Neural progenitor cell (in vitro differentiated cells): ENCODE results near the gene TPPP. TPM values are rescaled to one million over a fixed set of nuclear protein-coding genes. Genes with fewer than 3 reads are reported as not detected.
"Not testable (repeated sequence)": the region's sequence is repeated elsewhere in the genome, so short reads cannot be mapped to it uniquely, and the experiment has no call there.

Source experiments
- DNase-seq: peaks from one replicate; pipeline ENCODE4 v3.0.0-alpha.2; 2016; ENCODE audit warnings: low spot score
- H2AFZ ChIP-seq: fragments of 200-600 bp; sonication (generic); replicated peaks from 2 replicates; pipeline ENCODE4 v1.6.1; 2016; ENCODE audit warnings: antibody characterized with exemption
- H3F3A ChIP-seq: fragments of 200-600 bp; sonication (generic); 2 replicates; pipeline ENCODE4 v1.6.1; 2016; ENCODE audit warnings: antibody characterized with exemption, low read depth
- H3K27ac ChIP-seq: fragments of 200-600 bp; sonication (generic); 2 replicates; pipeline ENCODE4 v1.5.1; 2016; ENCODE audit warnings: mild to moderate bottlenecking
- H3K27me3 ChIP-seq: fragments of 200-600 bp; sonication (generic); 2 replicates; pipeline ENCODE4 v1.6.1; 2016; ENCODE audit warnings: mild to moderate bottlenecking, moderate library complexity
- H3K36me3 ChIP-seq: fragments of 200-600 bp; sonication (generic); 2 replicates; pipeline ENCODE4 v1.5.1; 2016
- H3K4me1 ChIP-seq: fragments of 200-600 bp; sonication (generic); 2 replicates; pipeline ENCODE4 v1.6.1; 2016; ENCODE audit warnings: mixed run types
- H3K4me2 ChIP-seq: fragments of 200-600 bp; sonication (generic); 2 replicates; pipeline ENCODE4 v1.6.1; 2016
- H3K4me3 ChIP-seq: fragments of 200-600 bp; sonication (generic); 2 replicates; pipeline ENCODE4 v1.5.1; 2016
- H3K79me2 ChIP-seq: fragments of 200-600 bp; sonication (generic); 2 replicates; pipeline ENCODE4 v1.6.1; 2016; ENCODE audit warnings: low read depth
- H3K9ac ChIP-seq: fragments of 200-600 bp; sonication (generic); 2 replicates; pipeline ENCODE4 v1.6.1; 2016
- H3K9me3 ChIP-seq: fragments of 200-600 bp; sonication (generic); 2 replicates; pipeline ENCODE4 v1.5.1; 2016; ENCODE audit warnings: low read depth
- H4K20me1 ChIP-seq: fragments of 200-600 bp; sonication (generic); 2 replicates; pipeline ENCODE4 v1.6.1; 2016; ENCODE audit warnings: low read depth
- H3K27ac Mint-ChIP-seq: 3 replicates; pipeline ENCODE4 v1.8.0; 2021; ENCODE audit warnings: mixed read lengths
- H3K27me3 Mint-ChIP-seq: 2 replicates; pipeline ENCODE4 v1.8.0; 2022; ENCODE audit warnings: low read depth, mild to moderate bottlenecking, inconsistent platforms, moderate library complexity, mixed read lengths; ENCODE audit not compliant: insufficient read depth
- H3K36me3 Mint-ChIP-seq: 3 replicates; pipeline ENCODE4 v1.8.0; 2021; ENCODE audit warnings: mixed read lengths
- H3K4me1 Mint-ChIP-seq: 3 replicates; pipeline ENCODE4 v1.8.0; 2021; ENCODE audit warnings: mixed read lengths
- H3K4me3 Mint-ChIP-seq: 3 replicates; pipeline ENCODE4 v1.8.0; 2021; ENCODE audit warnings: mild to moderate bottlenecking, moderate library complexity, mixed read lengths
- H3K9me3 Mint-ChIP-seq: 3 replicates; pipeline ENCODE4 v1.8.0; 2020; ENCODE audit warnings: mixed read lengths
- EZH2 ChIP-seq: fragments of 200-600 bp; sonication (generic); IDR thresholded peaks from 2 replicates; pipeline ENCODE4 v1.6.1; 2017; ENCODE audit warnings: antibody characterized with exemption, mild to moderate bottlenecking, moderate library complexity
- total RNA-seq: library from RNA; depleted of rRNA; stranded (reverse); fragments of >200 nt; gene quantifications from 2 replicates; pipeline ENCODE4 v1.2.3, GENCODE V29; 2015; ENCODE audit warnings: low replicate concordance

The TPPP gene
- total RNA-seq: 0.87 TPM in 1 of 2 replicates, not detected in the other

DNA sequence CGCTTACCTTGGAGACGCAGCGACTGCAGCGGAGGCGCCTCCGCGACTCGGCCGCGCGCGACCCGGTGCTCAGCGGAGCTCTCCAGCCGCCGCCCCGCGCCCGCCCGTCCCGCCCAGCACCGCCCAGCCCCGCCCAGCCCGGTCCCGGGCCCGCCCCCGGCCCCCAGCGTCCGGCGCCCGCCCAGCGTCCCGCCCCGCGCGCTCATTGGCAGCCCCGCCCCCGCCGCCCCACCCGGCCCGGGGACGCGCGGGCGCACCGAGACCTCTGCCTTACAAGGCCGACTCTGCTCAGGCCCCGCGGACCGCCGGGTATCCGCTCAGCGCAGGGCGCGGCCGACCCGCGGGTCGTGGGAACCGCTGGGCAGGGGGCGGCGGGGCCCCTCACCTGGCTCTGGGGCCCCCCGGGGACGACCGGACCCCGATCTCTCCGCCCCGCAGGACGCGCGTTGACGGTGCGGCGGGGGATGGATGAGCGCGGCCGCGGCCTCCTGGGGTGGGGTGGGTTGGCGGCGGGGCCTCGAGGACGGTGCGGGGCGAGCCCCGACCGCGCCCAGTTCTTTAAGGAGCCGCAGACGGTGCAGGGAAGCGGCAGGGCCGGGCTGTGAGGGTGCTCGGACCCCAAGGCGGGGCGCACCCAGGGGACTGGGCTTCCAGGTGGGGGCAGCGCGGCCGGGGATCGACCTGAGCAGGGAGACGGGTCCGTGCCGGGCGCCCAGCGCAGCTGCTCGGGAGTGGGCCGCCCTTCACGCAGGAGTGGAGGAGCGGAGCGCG, at the start of gene TPPP:
TPPP (minus strand) TSS at position 82 of the 771 bp plus-strand sequence. CDS start 15,292 bp downstream, outside the sequence.
- TF ChIP-seq EZH2: peak; percentile 29
- not testable (repeated sequence) for H3K9ac ChIP-seq, H3K27ac ChIP-seq

GRCh38 chr5:742276-742675, 49.1 kb upstream of the TPPP start:
- not testable (repeated sequence) for H3K4me3 Mint-ChIP-seq, H3K9ac ChIP-seq, H3K9me3 Mint-ChIP-seq

More for the DNA sequence above, at the start of gene TPPP:
- not testable (repeated sequence) for H3K36me3 Mint-ChIP-seq, H2AFZ ChIP-seq, H4K20me1 ChIP-seq, H3K9me3 Mint-ChIP-seq, H3F3A ChIP-seq, H3K27me3 Mint-ChIP-seq, H3K4me1 ChIP-seq, H3K4me1 Mint-ChIP-seq, H3K79me2 ChIP-seq, H3K36me3 ChIP-seq, H3K9me3 ChIP-seq, H3K27ac Mint-ChIP-seq
- H3K27me3 ChIP-seq: peaks cover 33% of the 10 kb centered on the region
- H3K4me2 ChIP-seq: peak within 1 kb of the TSS; percentile 79
- H3K4me3 ChIP-seq: peak within 1 kb of the TSS; percentile 49
- H3K4me3 Mint-ChIP-seq: peak within 1 kb of the TSS; percentile 77
- DNase-seq: peak; percentile 86

DNA sequence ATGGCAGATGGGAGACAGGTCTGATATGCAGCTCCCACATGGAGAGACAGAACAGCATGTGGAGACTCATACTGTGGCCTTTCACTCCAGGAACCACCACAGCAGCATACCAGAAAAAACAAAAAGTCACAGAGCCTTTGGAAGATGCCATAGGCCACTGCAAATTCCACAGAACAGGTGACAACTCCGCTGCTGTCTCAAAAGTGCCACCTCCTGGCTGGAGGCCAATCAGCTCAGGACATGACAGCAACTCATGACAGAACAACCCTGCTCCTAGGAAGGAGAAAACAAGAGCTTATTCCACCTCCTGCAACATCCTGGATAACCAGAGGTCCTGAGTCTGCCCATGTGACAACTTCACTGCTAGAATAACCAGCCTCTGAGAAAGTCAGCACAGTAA, 41.0 kb upstream of the TPPP start:
- not testable (repeated sequence) for H3K27me3 Mint-ChIP-seq, H3K4me2 ChIP-seq, H3F3A ChIP-seq, H3K4me3 Mint-ChIP-seq, H2AFZ ChIP-seq, H3K9me3 Mint-ChIP-seq, H3K79me2 ChIP-seq, H3K27ac ChIP-seq, H3K9ac ChIP-seq, H3K4me1 Mint-ChIP-seq, H3K4me1 ChIP-seq, H3K9me3 ChIP-seq, H3K36me3 ChIP-seq, H3K27ac Mint-ChIP-seq, H3K4me3 ChIP-seq, H4K20me1 ChIP-seq, DNase-seq
- H3K36me3 Mint-ChIP-seq: peaks cover 14% of the 10 kb centered on the region
- peaks cover 29% of the 10 kb centered on the region for H3K27me3 ChIP-seq

More at GRCh38 chr5:742276-742675, 49.1 kb upstream of the TPPP start:
- H3K27ac ChIP-seq, H3F3A ChIP-seq, H3K9me3 ChIP-seq, H3K4me2 ChIP-seq, H2AFZ ChIP-seq, H3K4me3 ChIP-seq, H3K4me1 Mint-ChIP-seq, H3K36me3 Mint-ChIP-seq, H3K79me2 ChIP-seq, H3K36me3 ChIP-seq, H3K27ac Mint-ChIP-seq, DNase-seq, H3K27me3 Mint-ChIP-seq, H4K20me1 ChIP-seq, H3K4me1 ChIP-seq: not testable (repeated sequence)
- H3K27me3 ChIP-seq: peaks cover 12% of the 10 kb centered on the region

DNA sequence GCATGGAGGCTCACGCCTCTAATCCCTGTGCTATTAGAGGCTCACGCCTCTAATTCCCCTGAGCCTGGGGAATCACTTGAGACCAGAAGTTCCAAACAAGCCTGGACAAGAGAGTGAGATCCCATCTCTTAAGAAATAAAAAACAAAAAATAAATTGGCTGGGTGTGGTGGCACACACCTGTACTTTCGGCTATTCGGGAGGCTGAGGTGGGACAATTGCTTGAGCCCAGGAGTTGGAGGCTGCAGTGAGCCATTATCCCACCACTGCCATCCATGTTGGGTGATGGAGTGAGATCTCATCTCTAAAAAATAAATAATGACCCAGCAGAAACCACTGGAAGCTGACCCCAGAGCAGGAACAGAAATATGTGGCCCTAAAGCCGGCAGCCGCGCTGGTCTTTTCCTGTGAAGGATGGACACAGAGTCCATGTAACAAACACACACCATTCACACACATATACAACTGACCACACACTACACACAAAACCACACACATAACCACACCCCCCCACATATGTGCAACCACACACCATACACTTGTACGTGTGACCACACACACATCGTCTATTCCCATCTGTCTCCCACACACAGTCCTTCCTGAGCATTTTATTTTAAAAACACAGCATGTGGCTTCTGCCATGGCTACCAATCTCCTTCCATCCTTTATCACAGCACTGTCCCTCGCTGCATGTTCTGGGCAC, 39.8 kb upstream of the TPPP start:
- H3K4me2 ChIP-seq, H3K4me3 ChIP-seq, H3K79me2 ChIP-seq, H3K27ac Mint-ChIP-seq, H3K36me3 ChIP-seq, H2AFZ ChIP-seq, H3K27me3 Mint-ChIP-seq, H3F3A ChIP-seq, H3K27ac ChIP-seq, H3K4me1 Mint-ChIP-seq, H3K9me3 ChIP-seq, DNase-seq, H3K4me3 Mint-ChIP-seq, H3K9ac ChIP-seq, H3K9me3 Mint-ChIP-seq, H3K4me1 ChIP-seq, H4K20me1 ChIP-seq: not testable (repeated sequence)
- peaks cover 31% of the 10 kb centered on the region for H3K27me3 ChIP-seq
- H3K36me3 Mint-ChIP-seq: peaks cover 14% of the 10 kb centered on the region

GRCh38 chr5:729225-729624, 36.1 kb upstream of the TPPP start:
- H3K27ac ChIP-seq, H3F3A ChIP-seq, H3K79me2 ChIP-seq, H3K27me3 Mint-ChIP-seq, H3K4me3 Mint-ChIP-seq, H3K4me2 ChIP-seq, DNase-seq, H4K20me1 ChIP-seq, H3K9me3 Mint-ChIP-seq, H3K36me3 ChIP-seq, H3K4me1 Mint-ChIP-seq, H3K9me3 ChIP-seq, H3K9ac ChIP-seq, H3K4me3 ChIP-seq, H3K4me1 ChIP-seq, H2AFZ ChIP-seq, H3K27ac Mint-ChIP-seq: not testable (repeated sequence)
- H3K36me3 Mint-ChIP-seq: peaks cover 14% of the 10 kb centered on the region
- peaks cover 14% of the 10 kb centered on the region for H3K27me3 ChIP-seq
